HTERT RPE-1 (cell line): ENCODE data around the gene SMURF2.
"Not testable (repeated sequence)": the region's sequence is repeated elsewhere in the genome, so short reads cannot be mapped to it uniquely, and the experiment has no call there.

Experiments
- in situ Hi-C: fragments of 300-500 bp; cut with MboI; formaldehyde crosslinking; loops from 4 replicates; pipeline ENCODE4 v1.14.3; 2020; ENCODE audit warnings: low sequenced_read_pairs

Gene SMURF2

GRCh38 chr17:64661976-64662773, at the start of gene SMURF2:
TSS of gene SMURF2 (minus strand) at chr17:64662307. CDS start at chr17:64661880, 427 bp downstream.
- in situ Hi-C loops: no loop called here

GRCh38 chr17:64709481-64709880, 47.4 kb upstream of the SMURF2 start:
- in situ Hi-C loops: no loop called here

- in situ Hi-C loops: no loop called here
Observed at GRCh38 chr17:64707050-64707591, 45.0 kb upstream of the SMURF2 start.

GRCh38 chr17:64706224-64707049, 44.3 kb upstream of the SMURF2 start:
- in situ Hi-C loops: no loop called here

- in situ Hi-C loops: no loop called here
Observed at GRCh38 chr17:64702815-64703214, 40.7 kb upstream of the SMURF2 start.

- in situ Hi-C loops: no loop called here
Observed at GRCh38 chr17:64698725-64699124, 36.6 kb upstream of the SMURF2 start.

- in situ Hi-C loops: no loop called here
Observed at GRCh38 chr17:64694207-64694606, 32.1 kb upstream of the SMURF2 start.

- in situ Hi-C loops: no loop called here
Observed at GRCh38 chr17:64692187-64692586, 30.1 kb upstream of the SMURF2 start.

GRCh38 chr17:64689106-64689505, 27.0 kb upstream of the SMURF2 start:
- in situ Hi-C loops: no loop called here

GRCh38 chr17:64688481-64688880, 26.4 kb upstream of the SMURF2 start:
- in situ Hi-C loops: no loop called here

GRCh38 chr17:64687961-64688360, 25.9 kb upstream of the SMURF2 start:
- in situ Hi-C loops: no loop called here

- in situ Hi-C loops: no loop called here
Observed at GRCh38 chr17:64687376-64687775, 25.3 kb upstream of the SMURF2 start.

- in situ Hi-C loops: no loop called here
Observed at GRCh38 chr17:64686705-64687104, 24.6 kb upstream of the SMURF2 start.

GRCh38 chr17:64685705-64686104, 23.6 kb upstream of the SMURF2 start:
- in situ Hi-C loops: no loop called here

GRCh38 chr17:64683796-64684195, 21.7 kb upstream of the SMURF2 start:
- in situ Hi-C loops: no loop called here

- in situ Hi-C loops: no loop called here
Observed at GRCh38 chr17:64682261-64683181, 20.4 kb upstream of the SMURF2 start.

GRCh38 chr17:64679710-64680216, 17.7 kb upstream of the SMURF2 start:
- in situ Hi-C loops: no loop called here

GRCh38 chr17:64676763-64677162, 14.7 kb upstream of the SMURF2 start:
- in situ Hi-C loops: no loop called here

- in situ Hi-C loops: not testable (repeated sequence)
Observed at GRCh38 chr17:64670843-64671590, 8.9 kb upstream of the SMURF2 start.
